HG03520 (cell line): ENCODE results near the gene TSEN15.
"Not testable (repeated sequence)": the region's sequence is repeated elsewhere in the genome, so short reads cannot be mapped to it uniquely, and the experiment has no call there.

Source experiments
- ATAC-seq: cut with Tn5 transposase; IDR thresholded peaks from one replicate; pipeline ENCODE4 v1.9.1; 2021; ENCODE audit warnings: mild to moderate bottlenecking, moderate library complexity; ENCODE audit not compliant: unreplicated experiment

TSEN15 gene

DNA sequence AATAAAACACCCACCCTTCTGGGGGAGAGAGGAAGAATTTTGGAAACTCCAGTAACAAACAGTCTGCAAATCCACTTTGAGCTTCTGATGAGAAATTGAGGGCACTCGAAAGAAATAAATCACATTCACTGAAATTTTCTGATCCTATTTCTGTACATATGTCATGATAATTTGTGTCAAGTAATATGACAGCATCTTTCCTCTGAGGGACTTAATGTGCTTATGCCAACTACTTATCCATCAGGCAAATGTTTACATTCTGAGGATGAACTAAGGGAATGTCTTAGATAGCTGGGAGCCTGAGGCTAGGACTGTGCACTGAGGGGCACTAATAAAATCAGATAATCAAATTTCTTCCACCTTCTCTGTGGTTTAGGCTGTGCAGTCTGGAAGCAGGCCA, 44.5 kb downstream of the TSEN15 start:
- no peak for ATAC-seq

DNA sequence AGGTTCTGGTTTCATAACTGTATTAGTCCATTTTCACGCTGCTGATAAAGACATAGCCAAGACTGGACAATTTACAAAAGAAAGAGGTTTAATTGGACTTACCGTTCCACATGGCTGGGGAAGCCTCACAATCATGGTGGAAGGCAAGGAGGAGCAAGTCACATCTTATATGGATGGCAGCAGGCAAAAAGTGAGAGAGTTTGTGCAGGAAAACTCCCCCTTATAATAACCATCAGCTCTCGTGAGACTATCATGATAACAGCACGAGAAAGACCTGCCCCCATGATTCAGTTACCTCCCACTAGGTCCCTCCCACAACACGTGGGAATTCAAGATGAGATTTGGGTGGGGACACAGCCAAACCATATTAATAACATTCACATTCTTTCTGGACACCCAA, 45.0 kb downstream of the TSEN15 start:
- not testable (repeated sequence) for ATAC-seq

DNA sequence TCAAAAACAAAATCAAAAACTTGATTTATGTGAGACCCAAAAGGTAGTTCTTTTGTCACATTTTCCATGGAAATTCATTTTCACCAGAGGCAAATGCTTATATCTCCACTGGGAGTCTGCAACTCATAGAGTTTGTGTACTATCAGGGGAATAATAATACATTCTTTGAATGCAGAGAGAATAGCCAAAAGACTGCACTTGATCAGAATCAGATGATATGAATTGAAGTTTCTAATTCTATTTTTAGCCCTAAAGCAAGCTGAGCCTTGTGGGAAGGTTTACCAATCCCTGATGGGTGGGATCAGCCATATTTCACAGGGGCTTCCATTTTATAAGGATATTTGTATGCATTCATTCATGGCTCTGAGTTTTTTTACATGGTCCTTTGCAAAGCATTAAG, 49.6 kb downstream of the TSEN15 start:
- no peak for ATAC-seq

DNA sequence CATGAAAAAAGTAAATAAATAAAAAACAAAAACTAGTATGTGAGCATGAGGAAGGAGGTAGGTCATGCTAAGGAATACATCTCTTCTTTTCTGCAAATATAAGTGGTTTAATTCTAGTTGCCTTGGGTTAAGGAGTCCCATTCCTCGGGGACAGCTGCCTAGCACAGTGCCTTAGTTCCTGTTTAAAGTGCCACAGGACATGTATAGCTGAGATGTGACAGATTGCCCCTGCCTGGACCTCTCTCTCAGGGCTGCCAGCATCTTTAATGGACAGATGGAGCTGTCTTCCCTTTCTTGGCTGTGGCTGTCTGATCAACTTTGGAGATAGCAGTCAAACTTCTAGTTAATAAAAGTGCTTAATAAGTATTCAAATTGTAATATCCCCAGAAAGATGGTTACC, 50.0 kb downstream of the TSEN15 start:
- ATAC-seq: no peak

DNA sequence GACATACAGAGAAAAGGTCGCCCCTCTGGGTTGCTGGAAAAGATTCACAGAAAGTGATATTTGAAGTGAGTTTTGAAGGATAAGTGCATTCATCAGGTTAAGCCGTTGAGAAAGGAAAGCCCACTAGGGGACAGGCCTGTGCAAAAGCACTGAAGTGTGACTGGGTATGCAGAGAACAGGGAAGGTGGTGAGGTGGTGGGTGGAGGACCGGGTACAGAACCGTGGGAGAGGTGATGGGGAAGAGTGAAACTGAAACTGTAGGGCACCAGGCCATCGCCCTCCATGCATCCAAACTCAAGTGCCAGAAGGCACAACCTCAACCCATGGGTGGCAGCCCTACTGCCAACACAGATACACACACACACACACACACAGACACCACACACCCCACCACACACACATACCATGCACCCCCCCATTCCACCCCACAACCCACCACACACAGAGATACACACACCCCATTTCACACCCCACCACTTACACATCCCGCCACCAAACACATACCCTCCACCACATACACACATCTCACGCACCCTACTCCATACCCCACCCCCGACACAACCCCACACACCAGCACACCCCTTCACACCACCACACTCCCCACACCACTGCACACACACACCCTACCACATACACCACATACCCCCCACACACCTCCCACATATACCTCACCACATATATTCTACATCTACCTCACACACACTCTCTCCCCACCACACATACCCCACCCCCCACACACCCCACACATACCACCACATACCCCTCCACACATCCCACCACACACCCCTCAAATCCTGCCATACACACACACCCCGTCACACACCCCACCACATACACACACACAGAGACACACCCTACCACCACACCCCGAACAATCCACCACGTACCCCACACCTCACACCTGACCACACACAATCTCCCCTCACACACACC, 59.0 kb downstream of the TSEN15 start:
- ATAC-seq: no peak

DNA sequence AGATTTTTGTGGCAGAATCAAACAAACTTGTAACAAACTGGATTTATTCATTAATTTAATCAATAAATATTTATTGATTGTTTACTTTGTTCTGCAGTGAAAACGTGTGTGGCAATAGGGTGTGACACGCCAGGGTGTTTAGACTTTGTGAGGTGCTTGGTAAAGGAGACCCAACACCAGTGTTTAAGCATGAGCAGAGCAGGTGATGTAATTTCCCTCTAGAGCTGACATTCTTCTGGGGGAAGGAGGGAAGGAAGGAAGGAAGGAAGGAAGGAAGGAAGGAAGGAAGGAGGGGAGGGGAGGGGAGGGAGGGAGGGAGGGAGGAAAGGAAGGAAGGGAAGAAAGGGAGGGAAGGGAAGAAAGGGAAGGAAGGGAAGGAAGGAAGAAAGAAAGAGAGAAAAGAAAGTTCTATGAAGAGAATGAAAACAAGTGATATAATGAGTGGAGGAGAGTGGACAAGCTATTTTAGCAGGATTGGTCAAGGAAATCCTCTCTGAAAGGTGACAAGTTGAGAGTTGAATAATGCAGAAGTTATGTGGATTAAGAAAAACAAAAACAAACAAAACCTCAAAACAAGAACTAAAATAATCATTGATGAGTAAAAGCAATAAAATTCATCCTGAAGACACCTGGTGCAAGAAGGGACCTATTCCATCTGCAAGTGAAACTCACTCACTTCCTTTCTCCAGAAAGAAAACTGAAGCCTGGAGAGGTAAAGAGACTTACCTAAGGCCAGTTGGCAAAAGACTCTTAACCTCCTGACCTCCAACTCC, 60.8 kb downstream of the TSEN15 start:
- ATAC-seq: no peak

DNA sequence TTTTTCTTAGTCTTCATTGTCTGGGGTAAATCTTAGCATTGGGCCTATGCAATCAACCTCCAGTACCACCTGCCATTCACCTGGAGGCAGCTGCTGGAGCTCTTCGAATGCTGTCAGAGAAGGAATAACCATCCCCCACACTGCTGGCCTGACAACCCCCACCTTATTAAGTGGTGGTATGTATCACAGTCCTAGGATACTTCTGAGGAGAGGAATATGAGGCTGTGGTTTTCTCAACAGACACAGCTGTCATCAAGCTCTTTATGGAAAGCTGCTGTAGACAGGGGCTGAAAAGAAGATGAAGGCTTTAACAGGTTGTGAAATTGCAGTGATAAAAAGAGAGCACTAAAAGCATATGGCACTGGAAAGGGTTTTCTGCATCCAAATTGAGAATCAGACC, 61.7 kb downstream of the TSEN15 start:
- no peak for ATAC-seq

DNA sequence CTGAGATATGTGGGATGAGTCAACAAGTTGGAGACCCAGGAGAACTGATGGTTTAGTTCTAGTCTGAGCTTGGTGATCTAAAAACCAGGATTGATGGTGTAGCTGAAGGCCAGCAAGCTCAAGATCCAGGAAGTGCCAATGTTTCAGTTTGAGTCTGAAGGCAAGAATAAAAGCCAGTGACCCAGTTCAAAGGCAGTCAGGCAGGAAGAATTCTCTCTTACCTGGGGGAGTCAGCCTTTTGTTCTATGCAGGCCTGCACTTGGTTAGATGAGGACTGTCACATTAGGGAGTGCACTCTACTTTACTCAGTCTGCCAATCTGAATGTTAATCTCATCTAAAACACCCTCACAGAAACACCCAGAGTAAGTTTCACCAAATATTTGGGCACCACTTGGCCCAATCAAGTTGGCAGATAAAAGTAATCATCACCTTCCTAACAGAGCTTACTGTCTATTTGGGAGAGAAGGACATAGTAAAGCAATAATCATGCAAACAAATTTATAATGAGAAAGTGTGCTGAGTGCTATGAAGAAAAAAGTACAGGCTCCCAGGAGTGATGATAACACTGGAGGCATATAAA, 63.4 kb downstream of the TSEN15 start:
- ATAC-seq: no peak

DNA sequence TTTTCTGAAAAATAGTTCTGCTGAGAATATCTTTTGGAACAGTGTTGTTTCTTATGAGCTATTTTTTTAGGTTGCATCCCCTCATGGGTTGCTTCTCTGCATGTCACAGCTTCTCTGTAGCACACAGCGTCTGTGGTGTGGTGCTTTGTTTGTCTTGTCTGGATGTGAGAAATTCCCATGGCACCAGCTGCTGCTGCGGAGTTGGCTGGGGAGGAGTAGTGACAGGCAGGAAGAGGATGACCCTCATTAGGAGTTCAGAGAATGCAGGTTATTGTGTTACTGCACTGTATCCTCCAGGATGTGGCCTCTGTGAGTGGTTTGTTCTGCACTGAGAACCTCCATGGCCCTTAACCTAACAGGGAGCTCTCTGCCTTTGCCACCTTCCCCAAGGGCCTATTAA, 64.8 kb downstream of the TSEN15 start:
- no peak for ATAC-seq

DNA sequence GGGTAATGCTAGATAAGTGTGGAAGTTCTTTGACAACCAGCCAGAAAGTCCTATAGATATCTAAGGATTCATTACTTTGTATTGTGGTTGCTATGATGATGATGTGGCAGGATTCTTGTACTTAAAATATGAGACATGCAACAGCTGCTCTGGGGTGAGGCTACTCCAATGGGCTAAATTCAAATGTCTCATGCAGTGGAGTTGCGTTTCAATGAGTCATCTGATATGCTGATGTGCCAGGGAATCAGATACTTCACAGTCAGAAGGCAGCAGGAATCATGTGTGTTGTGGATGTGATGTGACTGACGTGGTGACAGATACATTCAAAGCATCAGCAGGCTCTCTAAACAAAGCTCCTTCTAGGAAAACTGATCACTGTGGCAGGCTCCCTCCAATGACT, 66.5 kb downstream of the TSEN15 start:
- no peak for ATAC-seq
